HepG2 (cell line): ENCODE results near the gene ERMARD. TPM values are rescaled to one million over a fixed set of nuclear protein-coding genes. Genes with fewer than 3 reads are reported as not detected.

Experiments used
- FOXM1 ChIP-seq: sonication (generic); formaldehyde crosslinking; IDR thresholded peaks from 2 replicates; pipeline ENCODE4 v1.5.0; 2020; ENCODE audit warnings: missing genetic modification reagents
- HDAC1 ChIP-seq: sonication (generic); formaldehyde crosslinking; IDR thresholded peaks from 2 replicates; pipeline ENCODE4 v1.5.1; 2020; ENCODE audit warnings: mild to moderate bottlenecking, missing genetic modification reagents
- HIC2 ChIP-seq: sonication (generic); formaldehyde crosslinking; IDR thresholded peaks from 2 replicates; pipeline ENCODE4 v1.9.0; 2022; ENCODE audit warnings: low read depth, missing genetic modification reagents
- IKZF5 ChIP-seq: IDR thresholded peaks from 2 replicates; pipeline ENCODE4 v1.6.1; 2018; ENCODE audit warnings: missing genetic modification reagents, mild to moderate bottlenecking, missing compliant biosample characterization
- JUN ChIP-seq: sonication (generic); formaldehyde crosslinking; IDR thresholded peaks from 2 replicates; pipeline ENCODE4 v1.4.0; 2020; ENCODE audit warnings: mild to moderate bottlenecking, missing genetic modification reagents
- MEIS1 ChIP-seq: sonication (generic); formaldehyde crosslinking; IDR thresholded peaks from 2 replicates; pipeline ENCODE4 v1.9.0; 2021; ENCODE audit warnings: mild to moderate bottlenecking, missing genetic modification reagents, moderate library complexity, borderline replicate concordance
- MZF1 ChIP-seq: sonication (generic); formaldehyde crosslinking; IDR thresholded peaks from 2 replicates; pipeline ENCODE4 v1.8.1; 2023; ENCODE audit warnings: mild to moderate bottlenecking, missing genetic modification reagents, borderline replicate concordance
- NPAS2 ChIP-seq: sonication (generic); formaldehyde crosslinking; IDR thresholded peaks from 2 replicates; pipeline ENCODE4 v1.8.0; 2022; ENCODE audit warnings: mild to moderate bottlenecking, missing genetic modification reagents, borderline replicate concordance
- NR2C2 ChIP-seq: sonication (generic); formaldehyde crosslinking; IDR thresholded peaks from 2 replicates; pipeline ENCODE4 v1.4.0; 2020; ENCODE audit warnings: missing genetic modification reagents, mild to moderate bottlenecking, moderate library complexity, borderline replicate concordance
- PHB2 ChIP-seq: fragments of 450-650 bp; IDR thresholded peaks from 2 replicates; pipeline ENCODE4 v1.6.1; 2018; ENCODE audit not compliant: partially characterized antibody
- POLR2G ChIP-seq: fragments of 200-400 bp; formaldehyde crosslinking; IDR thresholded peaks from 2 replicates; pipeline ENCODE4 v1.6.1; 2018; ENCODE audit warnings: mild to moderate bottlenecking, low read depth, low read length, moderate library complexity
- PREB ChIP-seq: sonication (generic); formaldehyde crosslinking; IDR thresholded peaks from 2 replicates; pipeline ENCODE4 v1.4.0; 2020; ENCODE audit warnings: missing genetic modification reagents
- SUZ12 ChIP-seq: fragments of 150-350 bp; IDR thresholded peaks from 2 replicates; pipeline ENCODE4 v1.6.1; 2014; ENCODE audit warnings: low read depth, low read length
- ZBTB49 ChIP-seq: sonication (generic); formaldehyde crosslinking; IDR thresholded peaks from 2 replicates; pipeline ENCODE4 v1.4.0; 2020; ENCODE audit warnings: missing genetic modification reagents, borderline replicate concordance
- ZBTB7A ChIP-seq: sonication (generic); formaldehyde crosslinking; IDR thresholded peaks from 2 replicates; pipeline ENCODE4 v1.8.0; 2022; ENCODE audit warnings: mild to moderate bottlenecking, missing genetic modification reagents
- ZC3H4 ChIP-seq: sonication (generic); formaldehyde crosslinking; IDR thresholded peaks from 2 replicates; pipeline ENCODE4 v1.4.0; 2020; ENCODE audit warnings: missing genetic modification reagents, borderline replicate concordance
- ZNF121 ChIP-seq: sonication (generic); formaldehyde crosslinking; IDR thresholded peaks from 2 replicates; pipeline ENCODE4 v1.5.0; 2020; ENCODE audit warnings: mild to moderate bottlenecking, missing genetic modification reagents
- ZNF235 ChIP-seq: sonication (generic); formaldehyde crosslinking; IDR thresholded peaks from 2 replicates; pipeline ENCODE4 v1.8.1; 2023; ENCODE audit warnings: mild to moderate bottlenecking, missing genetic modification reagents, borderline replicate concordance
- ZNF775 ChIP-seq: sonication (generic); formaldehyde crosslinking; IDR thresholded peaks from 2 replicates; pipeline ENCODE4 v1.4.0; 2020; ENCODE audit warnings: missing genetic modification reagents, mild to moderate bottlenecking, moderate library complexity, borderline replicate concordance
- ZNF784 ChIP-seq: sonication (generic); formaldehyde crosslinking; IDR thresholded peaks from 2 replicates; pipeline ENCODE4 v1.5.1; 2020; ENCODE audit warnings: missing genetic modification reagents, mild to moderate bottlenecking, borderline replicate concordance
- ZNF83 ChIP-seq: sonication (generic); formaldehyde crosslinking; IDR thresholded peaks from 2 replicates; pipeline ENCODE4 v1.4.0; 2020; ENCODE audit warnings: missing genetic modification reagents, mild to moderate bottlenecking, borderline replicate concordance
- polyA plus RNA-seq, 8 experiments: library from polyadenylated mRNA; depleted of rRNA in 3 of 8; stranded (reverse) in 7 of 8; unstranded in 1 of 8; fragments of >200 nt; fragmentation: Illumina TruSeq in 4 of 8; extraction: Trizol in 4 of 8; gene quantifications; 2 replicates each; pipeline versions ENCODE4 v1.2.1 to v1.2.3, GENCODE V29; 2011 to 2016; ENCODE audit warnings: low read depth in 4 of 8, missing spikeins in 1 of 8, mixed read lengths in 1 of 8; ENCODE audit not compliant: insufficient read depth in 1 of 8
- total RNA-seq, 5 experiments: library from RNA; depleted of rRNA; stranded (reverse); fragments of >200 nt; fragmentation: Illumina TruSeq; extraction: Trizol; gene quantifications; 2 replicates each; pipeline ENCODE4 v1.2.3, GENCODE V29; 2016; ENCODE audit warnings: low read depth in 1 of 5

ERMARD gene
- total and polyA plus RNA-seq, 2 of the 13 experiments (the other 11 are each of a cell fraction or from before 2014, with no cell fraction given) = 8.8 to 10.7 TPM

- TF ChIP-seq ZBTB49 (CRISPR knock-in tag) = peak; percentile 75; the same call in 1 of the 2 replicates
- no peak; the same call in none of the 2 replicates for TF ChIP-seq ZNF235 (CRISPR knock-in tag)
- TF ChIP-seq ZNF775 (CRISPR knock-in tag) = peak; percentile 74; the same call in 1 of the 2 replicates
- peak; percentile 97 for TF ChIP-seq MEIS1 (CRISPR knock-in tag)
- TF ChIP-seq SUZ12 = no peak
- TF ChIP-seq NPAS2 (CRISPR knock-in tag) = no peak
- peak; percentile 82; the same call in 1 of the 2 replicates for TF ChIP-seq NR2C2 (CRISPR knock-in tag)
- TF ChIP-seq MZF1 (CRISPR knock-in tag) = peak; percentile 63; the same call in 1 of the 2 replicates
- TF ChIP-seq IKZF5 (CRISPR knock-in tag) = peak; percentile 93
- TF ChIP-seq ZBTB7A (CRISPR knock-in tag) = peak; percentile 76
- no peak for TF ChIP-seq PHB2
- peak; percentile 96 for TF ChIP-seq HDAC1 (CRISPR knock-in tag)
- TF ChIP-seq FOXM1 (CRISPR knock-in tag) = 0 out of 2 replicates have a peak, but pooled peaks have one; percentile 32
- TF ChIP-seq ZNF784 (CRISPR knock-in tag) = 0 out of 2 replicates have a peak, but pooled peaks have one; percentile 7
- peak; percentile 84 for TF ChIP-seq HIC2 (CRISPR knock-in tag)
- TF ChIP-seq POLR2G = peak; percentile 95
- no peak; the same call in 1 of the 2 replicates for TF ChIP-seq ZNF83 (CRISPR knock-in tag)
- peak; percentile 54; the same call in 1 of the 2 replicates for TF ChIP-seq ZNF121 (CRISPR knock-in tag)
- TF ChIP-seq ZC3H4 (CRISPR knock-in tag) = no peak; the same call in 1 of the 2 replicates
- TF ChIP-seq JUN = peak; percentile 32; the same call in 1 of the 2 replicates
- TF ChIP-seq PREB (CRISPR knock-in tag) = no peak
Measured at GRCh38 chr6:169701954-169702839, 49.2 kb upstream of the ERMARD start, which contains the start of the genes C6orf120 and WDR27 (continued).
